Measurements from ENCODE around the gene FEZ2.

DNA sequence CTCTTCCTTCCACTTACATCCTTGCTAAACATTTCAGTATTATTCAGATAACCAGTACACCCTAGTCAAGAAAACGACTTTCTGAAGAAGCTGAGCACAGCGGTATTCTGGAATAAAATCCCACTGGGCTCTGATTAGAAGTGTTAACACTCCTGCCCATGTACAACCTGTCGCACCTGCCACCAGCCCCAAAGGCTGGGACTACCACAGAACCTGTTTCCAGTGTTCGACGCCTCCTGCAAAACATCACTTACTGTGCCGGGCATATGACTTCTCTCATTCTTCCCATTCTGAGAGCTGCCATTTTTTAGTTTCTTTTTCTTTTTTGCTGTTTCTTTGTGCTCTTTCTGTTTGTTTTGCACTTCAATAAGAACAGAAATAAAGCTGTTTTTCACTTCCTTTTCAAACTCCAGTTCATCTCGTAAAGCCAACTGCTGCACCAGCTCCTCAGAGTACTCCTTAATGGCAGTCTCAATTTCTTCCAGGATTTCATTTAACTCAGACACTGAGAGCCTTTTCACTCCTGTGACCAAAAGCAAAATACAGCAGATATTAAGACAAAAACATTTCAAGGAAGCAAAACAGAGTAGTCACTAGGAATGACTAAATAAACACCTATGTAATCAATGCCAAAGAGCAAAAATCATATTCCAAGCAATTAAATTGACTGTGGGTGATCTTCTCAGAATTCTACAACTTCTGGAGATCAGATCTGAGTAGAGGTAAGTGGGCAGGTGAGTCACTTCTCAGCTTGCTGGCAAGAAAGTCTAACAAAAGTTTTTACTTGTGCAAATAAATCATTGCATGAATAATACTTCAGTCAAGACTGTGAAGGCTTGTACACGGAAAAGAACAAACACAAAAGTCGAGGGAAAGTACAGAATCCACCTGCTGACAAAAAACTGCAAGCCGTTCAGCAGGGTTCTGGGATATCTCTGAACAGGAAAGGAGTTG is 19.3 kb downstream of the FEZ2 start:
- TF ChIP-seq FOXM1 (IDR thresholded peaks at IDR 0.05; ENCODE audit: borderline replicate concordance, low read depth) (no peak), YY1 (IDR thresholded peaks at IDR 0.05; ENCODE audit: low read depth) (no peak), REST (IDR thresholded peaks at IDR 0.05; ENCODE audit: low read depth) (no peak), CEBPB (IDR thresholded peaks at IDR 0.05) (no peak), CREB1 (IDR thresholded peaks at IDR 0.05; ENCODE audit: low read depth) (no peak), TAF1 (IDR thresholded peaks at IDR 0.05; ENCODE audit: low read depth) (no peak)
